Endothelial cell (in vitro differentiated cells): ENCODE measurements around the gene RAB31. TPM values are rescaled to one million over a fixed set of nuclear protein-coding genes. Genes with fewer than 3 reads are reported as not detected.

Source experiments
- DNase-seq: peaks from one replicate; pipeline ENCODE4 v3.0.0; 2021; ENCODE audit warnings: low spot score
- H3K27ac Mint-ChIP-seq: one replicate; pipeline ENCODE4 v1.8.0; 2021; ENCODE audit warnings: mixed read lengths, inconsistent platforms; ENCODE audit not compliant: unreplicated experiment
- H3K27me3 Mint-ChIP-seq: one replicate; pipeline ENCODE4 v1.8.0; 2021; ENCODE audit warnings: mild to moderate bottlenecking, moderate library complexity, mixed read lengths, inconsistent platforms; ENCODE audit not compliant: unreplicated experiment
- H3K36me3 Mint-ChIP-seq: one replicate; pipeline ENCODE4 v1.8.0; 2021; ENCODE audit warnings: mild to moderate bottlenecking, low read depth, mixed read lengths, inconsistent platforms; ENCODE audit not compliant: unreplicated experiment
- H3K4me1 Mint-ChIP-seq: one replicate; pipeline ENCODE4 v1.8.0; 2021; ENCODE audit warnings: mild to moderate bottlenecking, mixed read lengths, inconsistent platforms; ENCODE audit not compliant: unreplicated experiment
- H3K4me3 Mint-ChIP-seq: one replicate; pipeline ENCODE4 v1.8.0; 2021; ENCODE audit warnings: mild to moderate bottlenecking, mixed read lengths, inconsistent platforms; ENCODE audit not compliant: unreplicated experiment
- H3K9me3 Mint-ChIP-seq: one replicate; pipeline ENCODE4 v1.8.0; 2021; ENCODE audit warnings: mixed read lengths, inconsistent platforms; ENCODE audit not compliant: unreplicated experiment
- total RNA-seq: library from RNA; stranded (reverse); fragmentation: NEBNext Ultra II Directional; extraction: Animal tissue kit (Norgen Biotek cat#: 25700); gene quantifications from one replicate; pipeline ENCODE4 v1.2.1, GENCODE V29; 2021; ENCODE audit not compliant: unreplicated experiment
- TF ChIP-seq, protein P1 (sequence below): fragments of 200-600 bp; sonication (generic); IDR thresholded peaks from one replicate; pipeline ENCODE4 v1.5.0; 2021; ENCODE audit warnings: antibody characterized with exemption; ENCODE audit not compliant: unreplicated experiment

RAB31 gene
- total RNA-seq, 1 donor from 2014 or later = 88.8 TPM

DNA sequence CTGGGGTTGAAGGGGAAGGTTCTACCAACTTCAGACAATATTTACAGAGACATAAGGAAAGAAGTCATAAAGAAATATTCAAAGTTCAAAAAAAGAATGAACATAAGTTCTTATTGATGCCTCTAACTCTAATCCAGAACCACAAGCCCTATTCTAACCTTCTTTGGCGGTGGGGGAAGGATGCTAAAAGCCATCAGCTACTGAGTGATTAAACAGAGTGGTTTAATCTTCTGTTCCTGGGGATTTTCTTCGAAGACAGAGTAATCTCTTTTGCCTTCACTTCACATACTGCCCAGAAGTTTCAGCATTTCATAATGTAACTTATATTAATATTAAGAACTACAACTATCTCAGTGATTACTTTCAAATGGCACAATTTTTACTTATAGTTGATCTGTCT is 126.5 kb downstream of the RAB31 start:
- no peaks in the 10 kb centered on the region for H3K9me3 Mint-ChIP-seq
- DNase-seq = no peak
- H3K36me3 Mint-ChIP-seq = peaks cover 16% of the 10 kb centered on the region
- H3K27ac Mint-ChIP-seq = no peak overlapping the region
- no peaks in the 10 kb centered on the region for H3K27me3 Mint-ChIP-seq
- TF ChIP-seq, protein P1, sequence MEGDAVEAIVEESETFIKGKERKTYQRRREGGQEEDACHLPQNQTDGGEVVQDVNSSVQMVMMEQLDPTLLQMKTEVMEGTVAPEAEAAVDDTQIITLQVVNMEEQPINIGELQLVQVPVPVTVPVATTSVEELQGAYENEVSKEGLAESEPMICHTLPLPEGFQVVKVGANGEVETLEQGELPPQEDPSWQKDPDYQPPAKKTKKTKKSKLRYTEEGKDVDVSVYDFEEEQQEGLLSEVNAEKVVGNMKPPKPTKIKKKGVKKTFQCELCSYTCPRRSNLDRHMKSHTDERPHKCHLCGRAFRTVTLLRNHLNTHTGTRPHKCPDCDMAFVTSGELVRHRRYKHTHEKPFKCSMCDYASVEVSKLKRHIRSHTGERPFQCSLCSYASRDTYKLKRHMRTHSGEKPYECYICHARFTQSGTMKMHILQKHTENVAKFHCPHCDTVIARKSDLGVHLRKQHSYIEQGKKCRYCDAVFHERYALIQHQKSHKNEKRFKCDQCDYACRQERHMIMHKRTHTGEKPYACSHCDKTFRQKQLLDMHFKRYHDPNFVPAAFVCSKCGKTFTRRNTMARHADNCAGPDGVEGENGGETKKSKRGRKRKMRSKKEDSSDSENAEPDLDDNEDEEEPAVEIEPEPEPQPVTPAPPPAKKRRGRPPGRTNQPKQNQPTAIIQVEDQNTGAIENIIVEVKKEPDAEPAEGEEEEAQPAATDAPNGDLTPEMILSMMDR = no peak
- peaks cover 13% of the 10 kb centered on the region for H3K4me1 Mint-ChIP-seq
- no peak overlapping the region for H3K4me3 Mint-ChIP-seq

GRCh38 chr18:9835113-9835755 is 127.1 kb downstream of the RAB31 start:
- no peak overlapping the region for H3K4me3 Mint-ChIP-seq
- H3K27me3 Mint-ChIP-seq = no peaks in the 10 kb centered on the region
- peaks cover 17% of the 10 kb centered on the region for H3K36me3 Mint-ChIP-seq
- peaks cover 13% of the 10 kb centered on the region for H3K4me1 Mint-ChIP-seq
- H3K9me3 Mint-ChIP-seq = no peaks in the 10 kb centered on the region
- TF ChIP-seq, protein P1 = no peak
- no peak overlapping the region for H3K27ac Mint-ChIP-seq
- DNase-seq = no peak

GRCh38 chr18:9835825-9836224 is 127.7 kb downstream of the RAB31 start:
- Mint-ChIP-seq H3K4me3 (no peak overlapping the region), H3K4me1 (peaks cover 13% of the 10 kb centered on the region), H3K36me3 (peaks cover 17% of the 10 kb centered on the region), H3K27me3 (no peaks in the 10 kb centered on the region), H3K9me3 (no peaks in the 10 kb centered on the region), H3K27ac (no peak overlapping the region)
- no peak for DNase-seq
- TF ChIP-seq, protein P1 = no peak

- no peaks in the 10 kb centered on the region for H3K9me3 Mint-ChIP-seq
- H3K36me3 Mint-ChIP-seq = peaks cover 21% of the 10 kb centered on the region
- no peak for DNase-seq
- H3K4me1 Mint-ChIP-seq = peaks cover 13% of the 10 kb centered on the region
- H3K4me3 Mint-ChIP-seq = peak overlapping the region; percentile 48
- no peak overlapping the region for H3K27ac Mint-ChIP-seq
- TF ChIP-seq, protein P1 = no peak
- H3K27me3 Mint-ChIP-seq = no peaks in the 10 kb centered on the region
Observed at GRCh38 chr18:9838144-9838877, 130.2 kb downstream of the RAB31 start.

DNA sequence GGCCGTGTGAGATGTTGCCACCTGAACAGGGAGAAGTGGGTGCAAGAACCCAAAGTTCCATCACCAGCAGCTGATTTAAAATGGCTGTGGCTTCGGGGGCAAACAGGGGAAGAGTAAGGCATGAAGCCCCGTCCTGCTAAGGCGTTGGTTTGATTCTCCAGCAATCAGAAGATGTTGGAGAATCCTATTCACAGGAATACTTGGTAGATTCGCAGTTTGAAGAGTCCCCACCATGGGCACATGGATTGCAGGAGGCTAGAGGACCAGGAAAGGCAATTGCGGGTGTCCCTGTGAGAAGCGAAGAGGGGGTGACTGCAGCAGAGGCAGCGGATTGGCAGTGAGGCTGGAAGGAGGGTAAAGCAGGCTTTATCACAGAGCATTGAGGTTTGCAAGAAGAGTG is 131.1 kb downstream of the RAB31 start:
- no peak for DNase-seq
- TF ChIP-seq, protein P1 = no peak
- peaks cover 16% of the 10 kb centered on the region for H3K4me1 Mint-ChIP-seq
- H3K4me3 Mint-ChIP-seq = no peak overlapping the region
- H3K9me3 Mint-ChIP-seq = no peaks in the 10 kb centered on the region
- H3K27me3 Mint-ChIP-seq = no peaks in the 10 kb centered on the region
- H3K27ac Mint-ChIP-seq = peak overlapping the region; percentile 80
- peaks cover 18% of the 10 kb centered on the region for H3K36me3 Mint-ChIP-seq
